ENCODE results near the gene BARHL1. TPM values are rescaled to one million over a fixed set of nuclear protein-coding genes. Genes with fewer than 3 reads are reported as not detected.

BARHL1 gene
- total RNA-seq, 6 experiments from 2014 or later = not detected

DNA sequence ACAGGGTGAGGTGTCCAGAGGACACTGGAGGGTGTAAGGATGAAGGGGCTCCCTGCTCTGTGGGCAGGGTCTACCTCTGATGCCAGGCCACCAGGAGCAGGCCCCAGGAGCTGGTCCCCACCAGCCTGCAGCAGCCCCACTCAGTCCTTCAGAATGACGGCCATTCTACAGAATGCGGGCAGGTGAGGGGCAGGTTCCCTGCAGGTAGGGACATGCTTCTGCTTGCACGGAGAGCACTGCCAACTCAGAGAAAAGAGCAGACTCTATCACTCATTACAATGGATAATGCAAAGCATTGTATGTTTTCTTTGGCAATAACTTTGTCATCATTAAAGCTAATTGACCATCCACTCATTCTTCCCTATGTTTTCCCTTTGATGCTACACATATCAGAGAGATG is 48.4 kb downstream of the BARHL1 start:
- Mint-ChIP-seq H3K36me3 (ENCODE audit: low read depth) (peaks cover 58% of the 10 kb centered on the region), H3K27ac (no peak overlapping the region), H3K27me3 (ENCODE audit: insufficient read depth) (peaks cover 1% of the 10 kb centered on the region; the same call in 1 of the 2 replicates), H3K9me3 (no peaks in the 10 kb centered on the region), H3K4me3 (no peak overlapping the region), H3K4me1 (ENCODE audit: low read depth) (peaks cover 21% of the 10 kb centered on the region)
- no peak for DNase-seq
- TF ChIP-seq, protein P1, sequence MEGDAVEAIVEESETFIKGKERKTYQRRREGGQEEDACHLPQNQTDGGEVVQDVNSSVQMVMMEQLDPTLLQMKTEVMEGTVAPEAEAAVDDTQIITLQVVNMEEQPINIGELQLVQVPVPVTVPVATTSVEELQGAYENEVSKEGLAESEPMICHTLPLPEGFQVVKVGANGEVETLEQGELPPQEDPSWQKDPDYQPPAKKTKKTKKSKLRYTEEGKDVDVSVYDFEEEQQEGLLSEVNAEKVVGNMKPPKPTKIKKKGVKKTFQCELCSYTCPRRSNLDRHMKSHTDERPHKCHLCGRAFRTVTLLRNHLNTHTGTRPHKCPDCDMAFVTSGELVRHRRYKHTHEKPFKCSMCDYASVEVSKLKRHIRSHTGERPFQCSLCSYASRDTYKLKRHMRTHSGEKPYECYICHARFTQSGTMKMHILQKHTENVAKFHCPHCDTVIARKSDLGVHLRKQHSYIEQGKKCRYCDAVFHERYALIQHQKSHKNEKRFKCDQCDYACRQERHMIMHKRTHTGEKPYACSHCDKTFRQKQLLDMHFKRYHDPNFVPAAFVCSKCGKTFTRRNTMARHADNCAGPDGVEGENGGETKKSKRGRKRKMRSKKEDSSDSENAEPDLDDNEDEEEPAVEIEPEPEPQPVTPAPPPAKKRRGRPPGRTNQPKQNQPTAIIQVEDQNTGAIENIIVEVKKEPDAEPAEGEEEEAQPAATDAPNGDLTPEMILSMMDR (IDR thresholded peaks at IDR 0.05) = no peak

DNA sequence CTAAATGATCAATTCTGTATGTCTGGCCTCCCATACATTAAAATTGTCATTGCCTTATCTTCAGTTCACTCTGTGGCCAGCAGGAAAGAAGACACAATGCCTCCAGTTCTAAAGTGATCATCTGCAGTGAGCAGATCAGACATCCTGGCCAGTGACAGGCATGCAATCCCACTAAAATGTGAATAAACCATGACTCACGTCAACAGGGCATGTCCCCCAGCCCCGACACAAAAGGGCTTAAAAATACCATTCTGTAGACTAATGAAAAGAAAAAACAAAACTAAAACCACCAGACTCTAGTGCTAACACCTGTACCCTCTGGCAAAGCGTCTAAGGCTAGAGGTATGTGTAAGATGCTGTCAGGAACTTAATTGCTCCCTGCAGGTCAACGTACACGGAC is 48.9 kb downstream of the BARHL1 start:
- no peaks in the 10 kb centered on the region for H3K9me3 Mint-ChIP-seq
- H3K27ac Mint-ChIP-seq = peak overlapping the region; percentile 74
- H3K36me3 Mint-ChIP-seq (ENCODE audit: low read depth) = peaks cover 55% of the 10 kb centered on the region
- peak; percentile 74 for DNase-seq
- TF ChIP-seq, protein P1 (IDR thresholded peaks at IDR 0.05) = peak; percentile 47; the same call in 1 of the 2 replicates
- peaks cover 1% of the 10 kb centered on the region; the same call in 1 of the 2 replicates for H3K27me3 Mint-ChIP-seq (ENCODE audit: insufficient read depth)
- H3K4me3 Mint-ChIP-seq = no peak overlapping the region
- H3K4me1 Mint-ChIP-seq (ENCODE audit: low read depth) = peaks cover 21% of the 10 kb centered on the region

DNA sequence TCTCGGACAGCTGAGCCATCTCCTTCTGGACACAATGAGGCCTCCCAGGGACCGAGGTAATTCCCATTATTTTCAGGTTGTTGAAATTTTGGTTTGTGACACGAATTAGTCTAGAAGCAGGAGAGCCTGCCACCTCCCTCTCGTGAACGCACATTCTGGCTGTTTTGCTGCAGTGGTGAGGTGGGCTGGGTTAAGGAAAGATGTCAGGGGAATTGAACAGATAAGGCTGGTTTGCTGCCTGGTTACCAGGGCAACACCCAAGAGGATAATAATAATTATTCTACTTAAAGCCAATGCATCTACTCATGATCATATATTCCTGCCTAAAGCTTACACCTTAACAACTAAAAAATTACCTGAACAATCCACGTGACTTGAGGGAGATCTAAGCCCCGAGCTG is 49.3 kb downstream of the BARHL1 start:
- peaks cover 51% of the 10 kb centered on the region for H3K36me3 Mint-ChIP-seq (ENCODE audit: low read depth)
- peak overlapping the region; percentile 74 for H3K27ac Mint-ChIP-seq
- TF ChIP-seq, protein P1 (IDR thresholded peaks at IDR 0.05) = no peak

DNA sequence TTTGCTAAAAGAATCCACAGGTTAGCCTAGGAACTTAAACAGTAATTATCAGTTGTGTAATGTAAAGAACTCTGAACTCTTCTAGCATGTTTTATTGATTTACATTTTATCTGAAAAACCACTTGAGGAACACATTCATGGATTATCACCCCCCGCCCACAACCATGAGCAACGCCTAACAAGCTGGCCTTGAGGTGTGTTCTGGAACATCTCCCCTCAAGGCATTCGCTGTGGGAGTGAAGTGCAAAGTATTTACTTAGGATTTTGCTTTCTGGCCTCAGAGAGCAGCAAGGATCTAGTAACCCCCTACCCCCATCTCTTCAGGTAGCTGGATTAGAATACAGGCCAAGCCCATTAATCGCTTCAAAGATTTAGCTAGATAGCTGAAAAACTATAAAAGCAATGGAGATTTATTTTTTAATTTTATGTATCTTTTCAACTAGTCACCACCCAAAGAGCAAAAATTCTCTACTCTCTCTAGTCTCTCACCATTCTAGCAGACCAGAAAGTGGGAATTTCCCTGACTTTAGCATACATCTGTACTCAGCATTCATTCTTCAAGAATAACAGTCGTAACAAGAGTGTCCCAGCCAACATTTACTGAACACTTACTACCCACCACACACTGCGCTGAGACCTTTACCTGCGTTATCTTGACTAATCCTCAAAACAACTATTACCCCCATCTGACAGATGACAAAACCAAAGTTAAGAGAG is 50.2 kb downstream of the BARHL1 start:
- H3K27me3 Mint-ChIP-seq (ENCODE audit: insufficient read depth) = peaks cover 1% of the 10 kb centered on the region; the same call in 1 of the 2 replicates
- peaks cover 21% of the 10 kb centered on the region for H3K4me1 Mint-ChIP-seq (ENCODE audit: low read depth)
- no peak for DNase-seq
- no peak overlapping the region for H3K4me3 Mint-ChIP-seq
- H3K27ac Mint-ChIP-seq = peak overlapping the region; percentile 74
- no peaks in the 10 kb centered on the region for H3K9me3 Mint-ChIP-seq
- TF ChIP-seq, protein P1 (IDR thresholded peaks at IDR 0.05) = no peak
- peaks cover 52% of the 10 kb centered on the region for H3K36me3 Mint-ChIP-seq (ENCODE audit: low read depth)

More for the DNA sequence above, 49.3 kb downstream of the BARHL1 start:
- Mint-ChIP-seq H3K4me3 (no peak overlapping the region; the same call in 1 of the 2 replicates), H3K9me3 (no peaks in the 10 kb centered on the region), H3K27me3 (ENCODE audit: insufficient read depth) (peaks cover 1% of the 10 kb centered on the region; the same call in 1 of the 2 replicates), H3K4me1 (ENCODE audit: low read depth) (peaks cover 21% of the 10 kb centered on the region)
- no peak for DNase-seq

DNA sequence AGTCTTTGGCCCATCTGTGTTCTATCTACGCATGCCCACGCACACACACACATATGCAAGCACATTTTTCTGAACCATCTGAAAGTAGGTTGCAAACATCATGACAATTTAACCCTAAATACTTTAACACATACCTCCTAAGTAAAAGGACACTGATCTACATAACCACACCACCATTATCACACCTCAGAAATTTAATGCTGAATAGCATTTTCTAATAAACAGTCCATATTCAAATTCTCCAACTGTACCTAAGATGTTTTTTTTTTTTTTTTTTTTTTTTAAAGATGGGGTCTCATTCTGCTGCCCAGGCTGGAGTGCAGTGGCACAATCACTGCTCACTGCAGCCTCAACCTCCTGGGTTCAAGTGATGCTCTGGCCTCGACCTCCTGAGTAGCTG is 51.9 kb downstream of the BARHL1 start:
- peaks cover 53% of the 10 kb centered on the region for H3K36me3 Mint-ChIP-seq (ENCODE audit: low read depth)
- no peaks in the 10 kb centered on the region for H3K9me3 Mint-ChIP-seq
- TF ChIP-seq, protein P1 (IDR thresholded peaks at IDR 0.05) = no peak
- no peak for DNase-seq
- H3K4me3 Mint-ChIP-seq = no peak overlapping the region
- no peak overlapping the region for H3K27ac Mint-ChIP-seq
- H3K4me1 Mint-ChIP-seq (ENCODE audit: low read depth) = peaks cover 26% of the 10 kb centered on the region
- peaks cover 1% of the 10 kb centered on the region; the same call in 1 of the 2 replicates for H3K27me3 Mint-ChIP-seq (ENCODE audit: insufficient read depth)

All from HFFc6 (cell line).